Vagina (tissue), 2 donors: Measurements from ENCODE around the gene CLIC3. TPM values are rescaled to one million over a fixed set of nuclear protein-coding genes. Genes with fewer than 3 reads are reported as not detected.

Experiments used
- DNase-seq, 2 donors: peaks; one replicate each; pipeline ENCODE4 v3.0.0-alpha.2; 2017; ENCODE audit errors: extremely low spot score in 2 of 2
- H3K27ac ChIP-seq: fragments of 200-600 bp; sonication (generic); one replicate; pipeline ENCODE4 v1.5.1; 2019
- H3K27me3 ChIP-seq: fragments of 200-600 bp; sonication (generic); one replicate; pipeline ENCODE4 v1.5.1; 2019
- H3K36me3 ChIP-seq, 2 donors: fragments of 200-600 bp; sonication (generic); one replicate each; pipeline ENCODE4 v1.5.1; 2017 to 2019
- H3K4me1 ChIP-seq: fragments of 200-600 bp; sonication (generic); one replicate; pipeline ENCODE4 v1.5.1; 2019
- H3K4me3 ChIP-seq, 2 donors: fragments of 200-600 bp; sonication (generic); 1 replicate in 1 of 2; 2 replicates in 1 of 2; pipeline ENCODE4 v1.5.1; 2016 to 2019
- H3K9me3 ChIP-seq: fragments of 200-600 bp; sonication (generic); one replicate; pipeline ENCODE4 v1.5.1; 2019
- POLR2A ChIP-seq, 2 donors: fragments of 450-650 bp; IDR thresholded peaks; one replicate each; pipeline ENCODE4 v1.6.1; 2017; ENCODE audit warnings: antibody characterized with exemption in 2 of 2, mild to moderate bottlenecking in 2 of 2, moderate library complexity in 2 of 2
- POLR2AphosphoS5 ChIP-seq, 2 donors: sonication (generic); formaldehyde crosslinking; IDR thresholded peaks; one replicate each; pipeline ENCODE4 v1.9.0; 2017; ENCODE audit warnings: antibody characterized with exemption in 2 of 2, mild to moderate bottlenecking in 2 of 2, low read depth in 1 of 2; ENCODE audit not compliant: insufficient read depth in 1 of 2
- intact Hi-C: fragments of 100-400 bp; cut with DNase I; formaldehyde crosslinking; loops from one replicate; pipeline ENCODE4 v1.15.1; 2023
- total RNA-seq: library from RNA; depleted of rRNA; stranded (reverse); fragments of >200 nt; gene quantifications from one replicate; pipeline ENCODE4 v1.2.3, GENCODE V29; 2016
- TF ChIP-seq, protein P1 (sequence below), 3 experiments: fragments of 450-650 bp in 2 of 3; fragments of 200-600 bp in 1 of 3; sonication (generic) in 1 of 3; IDR thresholded peaks; one replicate each; pipeline ENCODE4 v1.5.1; 2017 to 2019; ENCODE audit warnings: antibody characterized with exemption in 3 of 3, mild to moderate bottlenecking in 2 of 3, moderate library complexity in 2 of 3

The CLIC3 gene
- total RNA-seq, 1 donor from 2014 or later: 23.6 TPM

DNA sequence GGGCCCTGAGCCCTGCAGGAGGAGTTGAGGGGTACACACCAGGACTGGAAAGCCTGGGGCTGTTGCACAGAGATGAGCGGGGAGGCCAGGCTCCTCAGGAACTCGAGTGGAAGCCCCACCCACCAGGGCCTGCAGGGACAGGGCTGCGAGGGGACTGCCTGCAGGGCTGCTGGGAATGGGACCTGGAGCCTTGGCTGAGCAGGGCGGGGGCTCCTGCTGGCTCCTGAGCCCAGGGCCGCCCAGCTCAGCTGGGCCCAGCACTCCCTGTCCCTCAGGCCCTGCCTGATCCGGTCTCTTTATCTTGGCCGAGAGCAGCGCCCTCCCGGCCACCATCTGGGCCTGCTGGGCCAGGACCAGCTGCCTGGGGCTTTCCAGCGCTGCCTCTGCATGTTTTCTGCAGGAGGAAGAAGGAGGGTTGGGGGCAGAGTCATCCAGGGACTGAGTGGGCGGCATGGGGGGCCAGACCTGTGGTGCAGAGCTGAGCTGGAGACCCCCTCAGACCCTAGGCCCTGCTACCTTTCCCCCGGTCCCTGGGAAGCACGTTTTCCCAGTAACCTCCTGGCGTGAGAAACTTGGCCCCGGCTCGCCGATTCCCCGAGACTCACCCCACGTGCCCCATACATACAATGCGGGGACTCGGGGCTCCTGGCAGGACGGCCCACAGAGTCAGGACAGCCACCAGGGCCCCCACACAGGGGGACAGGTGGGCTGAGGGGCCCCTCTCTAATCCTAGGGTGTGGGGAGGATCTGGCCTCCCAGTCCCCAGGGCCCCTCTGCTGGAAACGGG is 34.9 kb downstream of the CLIC3 start:
- Histone ChIP-seq H3K4me1 (peaks cover 34% of the 10 kb centered on the region), H3K4me3 (no peak overlapping the region), H3K36me3 (no peaks in the 10 kb centered on the region), H3K27me3 (no peaks in the 10 kb centered on the region), H3K9me3 (no peaks in the 10 kb centered on the region), H3K27ac (peak overlapping the region; percentile 64)
- intact Hi-C loops: no loop called here
- TF ChIP-seq, protein P1, sequence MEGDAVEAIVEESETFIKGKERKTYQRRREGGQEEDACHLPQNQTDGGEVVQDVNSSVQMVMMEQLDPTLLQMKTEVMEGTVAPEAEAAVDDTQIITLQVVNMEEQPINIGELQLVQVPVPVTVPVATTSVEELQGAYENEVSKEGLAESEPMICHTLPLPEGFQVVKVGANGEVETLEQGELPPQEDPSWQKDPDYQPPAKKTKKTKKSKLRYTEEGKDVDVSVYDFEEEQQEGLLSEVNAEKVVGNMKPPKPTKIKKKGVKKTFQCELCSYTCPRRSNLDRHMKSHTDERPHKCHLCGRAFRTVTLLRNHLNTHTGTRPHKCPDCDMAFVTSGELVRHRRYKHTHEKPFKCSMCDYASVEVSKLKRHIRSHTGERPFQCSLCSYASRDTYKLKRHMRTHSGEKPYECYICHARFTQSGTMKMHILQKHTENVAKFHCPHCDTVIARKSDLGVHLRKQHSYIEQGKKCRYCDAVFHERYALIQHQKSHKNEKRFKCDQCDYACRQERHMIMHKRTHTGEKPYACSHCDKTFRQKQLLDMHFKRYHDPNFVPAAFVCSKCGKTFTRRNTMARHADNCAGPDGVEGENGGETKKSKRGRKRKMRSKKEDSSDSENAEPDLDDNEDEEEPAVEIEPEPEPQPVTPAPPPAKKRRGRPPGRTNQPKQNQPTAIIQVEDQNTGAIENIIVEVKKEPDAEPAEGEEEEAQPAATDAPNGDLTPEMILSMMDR (IDR thresholded peaks at IDR 0.05): no peak
- peak in 1 of 2 donors; percentile 24 for TF ChIP-seq POLR2AphosphoS5 (IDR thresholded peaks at IDR 0.05; ENCODE audit: insufficient read depth in 1 of 2, low read depth in 1 of 2)
- DNase-seq: no peak

DNA sequence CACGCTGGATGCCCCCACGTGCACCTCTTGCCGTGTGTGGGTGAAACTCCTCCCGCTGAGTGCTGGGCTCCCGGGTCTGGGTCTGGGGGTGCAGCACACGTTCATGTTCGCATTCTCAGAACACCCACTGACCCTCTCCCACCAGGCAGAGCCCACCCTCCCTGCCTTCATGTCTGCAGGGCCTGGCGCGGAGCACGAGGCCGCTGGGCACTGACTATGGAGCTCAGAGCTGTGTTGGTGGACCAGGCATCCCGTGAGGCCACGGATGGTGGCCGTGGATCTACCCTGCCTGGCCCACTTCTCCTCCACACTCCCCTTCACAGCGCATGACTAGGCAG is 35.5 kb downstream of the CLIC3 start:
- Histone ChIP-seq H3K27me3 (no peaks in the 10 kb centered on the region), H3K4me1 (peaks cover 28% of the 10 kb centered on the region), H3K27ac (peak overlapping the region; percentile 64), H3K4me3 (no peak overlapping the region), H3K9me3 (no peaks in the 10 kb centered on the region), H3K36me3 (no peaks in the 10 kb centered on the region)
- TF ChIP-seq POLR2AphosphoS5 (IDR thresholded peaks at IDR 0.05; ENCODE audit: insufficient read depth in 1 of 2, low read depth in 1 of 2) (no peak), POLR2A (IDR thresholded peaks at IDR 0.05) (no peak)
- TF ChIP-seq, protein P1 (IDR thresholded peaks at IDR 0.05): no peak
- intact Hi-C loops: no loop called here
- DNase-seq: no peak

DNA sequence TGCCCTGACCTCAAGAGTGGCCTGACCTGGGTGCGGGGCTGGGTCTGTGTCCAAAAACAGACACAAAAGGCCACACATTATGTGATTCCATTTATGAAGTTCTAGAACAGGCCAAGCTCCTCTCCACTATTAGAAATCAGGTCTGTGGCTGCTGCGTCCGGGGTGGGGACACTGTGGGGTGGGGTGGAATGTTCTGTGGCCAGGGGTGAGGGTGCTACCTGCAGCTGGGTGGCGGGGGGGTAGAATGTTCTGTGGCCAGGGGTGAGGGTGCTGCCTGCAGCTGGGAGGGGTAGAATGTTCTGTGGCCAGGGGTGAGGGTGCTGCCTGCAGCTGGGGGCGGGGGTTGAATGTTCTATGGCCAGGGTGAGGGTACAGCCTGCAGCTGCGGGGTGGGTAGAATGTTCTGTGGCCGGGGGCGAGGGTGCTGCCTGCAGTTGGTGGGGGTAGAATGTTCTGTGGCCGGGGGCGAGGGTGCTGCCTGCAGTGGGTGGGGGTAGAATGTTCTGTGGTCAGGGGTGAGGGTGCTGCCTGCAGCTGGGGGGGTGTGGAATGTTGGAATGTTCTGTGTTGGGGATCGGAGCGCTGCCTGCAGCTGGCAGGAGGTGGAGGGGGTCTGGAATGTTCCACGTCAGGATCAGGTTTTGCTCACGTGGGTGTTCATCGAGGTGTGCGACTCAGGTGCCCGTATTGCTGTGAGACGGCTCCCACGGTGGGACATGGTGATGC is 36.0 kb downstream of the CLIC3 start:
- no peaks in the 10 kb centered on the region for H3K36me3 ChIP-seq
- TF ChIP-seq POLR2A (IDR thresholded peaks at IDR 0.05): no peak
- TF ChIP-seq POLR2AphosphoS5 (IDR thresholded peaks at IDR 0.05; ENCODE audit: insufficient read depth in 1 of 2, low read depth in 1 of 2): no peak
- TF ChIP-seq, protein P1 (IDR thresholded peaks at IDR 0.05): no peak
- H3K27me3 ChIP-seq: no peaks in the 10 kb centered on the region
- DNase-seq: no peak
- peak overlapping the region; percentile 64 for H3K27ac ChIP-seq
- peaks cover 24% of the 10 kb centered on the region for H3K4me1 ChIP-seq
- intact Hi-C loops: no loop called here
- no peaks in the 10 kb centered on the region for H3K9me3 ChIP-seq
- no peak overlapping the region for H3K4me3 ChIP-seq

DNA sequence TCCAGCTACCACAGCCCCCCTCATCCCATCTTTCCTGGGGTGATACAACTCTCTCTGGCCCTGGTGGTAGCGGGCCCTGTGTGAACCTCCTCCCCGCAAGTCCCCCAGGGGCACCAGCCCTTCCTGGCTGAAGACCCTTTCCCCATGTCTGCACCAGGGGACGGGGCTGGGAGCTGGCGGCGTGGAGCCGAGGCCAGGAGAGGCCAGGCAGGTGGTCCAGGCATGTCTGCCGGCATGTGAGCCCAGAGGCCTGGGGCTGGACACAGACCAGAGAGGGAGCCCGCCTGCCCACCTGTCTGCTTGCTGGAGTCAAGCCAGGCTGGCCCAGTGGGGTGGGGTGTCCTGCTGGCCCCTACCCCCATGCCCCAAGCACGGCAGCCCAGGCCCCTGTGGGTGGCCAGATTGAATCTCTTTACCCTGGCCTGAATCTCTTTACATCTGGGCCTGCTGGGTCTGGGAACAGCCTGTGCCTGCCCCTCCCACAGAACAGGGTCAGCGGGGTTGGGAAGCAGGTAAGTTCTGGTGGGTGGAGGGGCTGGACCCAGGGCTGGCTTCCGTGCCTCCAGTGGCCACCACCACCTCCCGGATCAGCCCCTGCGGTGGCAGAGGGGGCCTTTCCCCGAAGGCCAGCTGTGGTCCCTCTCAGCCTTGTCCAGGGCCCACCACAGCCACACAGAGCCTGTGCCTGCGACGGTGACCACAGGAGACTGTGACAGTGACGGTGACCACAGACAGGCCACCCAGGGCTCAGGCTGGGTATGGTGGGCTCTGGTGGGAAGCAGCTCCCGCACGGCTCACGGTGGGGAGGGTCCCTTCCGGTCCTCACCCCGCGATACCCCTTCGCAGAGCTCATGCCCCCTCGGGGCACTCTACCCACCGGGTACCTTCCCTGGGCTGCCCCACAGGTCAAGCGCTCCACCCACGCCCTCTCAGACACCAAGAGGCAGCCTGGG is 37.2 kb downstream of the CLIC3 start:
- H3K4me3 ChIP-seq: no peak overlapping the region
- no peak for DNase-seq
- H3K27ac ChIP-seq: no peak overlapping the region
- no peaks in the 10 kb centered on the region for H3K9me3 ChIP-seq
- H3K27me3 ChIP-seq: no peaks in the 10 kb centered on the region
- peaks cover 17% of the 10 kb centered on the region for H3K4me1 ChIP-seq
- intact Hi-C loops: no loop called here
- no peaks in the 10 kb centered on the region for H3K36me3 ChIP-seq
- no peak for TF ChIP-seq POLR2A (IDR thresholded peaks at IDR 0.05)
- TF ChIP-seq, protein P1 (IDR thresholded peaks at IDR 0.05): no peak
